GM23248 (cell line): ENCODE measurements around the gene PXDN. TPM values are rescaled to one million over a fixed set of nuclear protein-coding genes. Genes with fewer than 3 reads are reported as not detected.

Experiments
- DNase-seq: peaks from one replicate; pipeline ENCODE4 v3.0.0-alpha.2; 2015
- H2AFZ ChIP-seq: fragments of 200-600 bp; sonication (generic); 2 replicates; pipeline ENCODE4 v1.6.1; 2016; ENCODE audit warnings: antibody characterized with exemption
- H3F3A ChIP-seq: fragments of 200-600 bp; sonication (generic); 2 replicates; pipeline ENCODE4 v1.6.1; 2016; ENCODE audit warnings: mild to moderate bottlenecking, antibody characterized with exemption, mixed run types; ENCODE audit not compliant: insufficient read depth
- H3K27ac ChIP-seq: fragments of 200-600 bp; sonication (generic); 2 replicates; pipeline ENCODE4 v1.5.1; 2016; ENCODE audit warnings: mild to moderate bottlenecking
- H3K27me3 ChIP-seq: fragments of 200-600 bp; sonication (generic); replicated peaks from 2 replicates; pipeline ENCODE4 v1.6.1; 2016; ENCODE audit warnings: mild to moderate bottlenecking; ENCODE audit not compliant: insufficient read depth
- H3K36me3 ChIP-seq: fragments of 200-600 bp; sonication (generic); 2 replicates; pipeline ENCODE4 v1.6.1; 2016; ENCODE audit warnings: low read depth, mild to moderate bottlenecking
- H3K4me1 ChIP-seq: fragments of 200-600 bp; sonication (generic); 2 replicates; pipeline ENCODE4 v1.6.1; 2016; ENCODE audit warnings: mild to moderate bottlenecking; ENCODE audit not compliant: insufficient read depth
- H3K4me2 ChIP-seq: fragments of 200-600 bp; sonication (generic); one replicate; pipeline ENCODE4 v1.6.1; 2016; ENCODE audit warnings: mild to moderate bottlenecking; ENCODE audit not compliant: unreplicated experiment
- H3K4me3 ChIP-seq: fragments of 200-600 bp; sonication (generic); 2 replicates; pipeline ENCODE4 v1.5.1; 2016; ENCODE audit warnings: mild to moderate bottlenecking
- H3K79me2 ChIP-seq: fragments of 200-600 bp; sonication (generic); 2 replicates; pipeline ENCODE4 v1.6.1; 2016; ENCODE audit warnings: mild to moderate bottlenecking; ENCODE audit not compliant: insufficient read depth
- H3K9ac ChIP-seq: fragments of 200-600 bp; sonication (generic); 2 replicates; pipeline ENCODE4 v1.6.1; 2016; ENCODE audit warnings: mild to moderate bottlenecking
- H3K9me2 ChIP-seq: fragments of 200-600 bp; sonication (generic); 2 replicates; pipeline ENCODE4 v1.6.1; 2016; ENCODE audit warnings: mixed run types, mild to moderate bottlenecking, moderate library complexity; ENCODE audit not compliant: insufficient read depth
- H3K9me3 ChIP-seq: fragments of 200-600 bp; sonication (generic); one replicate; pipeline ENCODE4 v1.6.1; 2017; ENCODE audit warnings: low read depth
- H4K20me1 ChIP-seq: fragments of 200-600 bp; sonication (generic); 2 replicates; pipeline ENCODE4 v1.6.0; 2016; ENCODE audit not compliant: insufficient read depth
- EZH2 ChIP-seq: fragments of 200-600 bp; sonication (generic); IDR thresholded peaks from 2 replicates; pipeline ENCODE4 v1.6.1; 2018; ENCODE audit warnings: antibody characterized with exemption, mild to moderate bottlenecking; ENCODE audit not compliant: insufficient read depth, poor library complexity, severe bottlenecking
- EZH2phosphoT487 ChIP-seq: fragments of 200-600 bp; sonication (generic); IDR thresholded peaks from 2 replicates; pipeline ENCODE4 v1.6.1; 2018; ENCODE audit warnings: antibody characterized with exemption, moderate library complexity, mild to moderate bottlenecking, low read depth; ENCODE audit not compliant: insufficient read depth
- WGBS, 2 experiments: methylation state at CpG; one replicate each; pipeline ENCODE4 v1.1.6; 2015 to 2017; ENCODE audit warnings: low lambda C conversion rate in 2 of 2, low coverage in 1 of 2; ENCODE audit errors: missing lambda C conversion rate in 2 of 2; 5-methylcytosine and 5-hydroxymethylcytosine counted together
- in situ Hi-C: fragments of 300-500 bp; cut with MboI; formaldehyde crosslinking; loops from 2 replicates; pipeline ENCODE4 v1.15.0; 2020
- polyA plus RNA-seq: library from polyadenylated mRNA; unstranded; fragments of >200 nt; fragmentation: Nextera tagmentation; extraction: Ambion mirVana; gene quantifications from 2 replicates; pipeline ENCODE4 v1.2.1, GENCODE V29; 2016
- total RNA-seq: library from RNA; depleted of rRNA; stranded (reverse); fragments of >200 nt; shearing (Covaris generic); gene quantifications from 2 replicates; pipeline ENCODE4 v1.2.3, GENCODE V29; 2014

PXDN gene
- total and polyA plus RNA-seq, 2 experiments from 2014 or later, result 222 to 263 TPM

GRCh38 chr2:1595274-1595673 is 149.0 kb downstream of the PXDN start:
- H2AFZ ChIP-seq, result no peak overlapping the region
- in situ Hi-C loops, result no loop called here

GRCh38 chr2:1594373-1595171 is 149.7 kb downstream of the PXDN start:
- WGBS, 2 experiments, result 70 to 72% methylated on average over 25 to 29 of the region's 29 CpGs
- H3K9me3 ChIP-seq, result no peaks in the 10 kb centered on the region
- H3K36me3 ChIP-seq, result no peaks in the 10 kb centered on the region
- H3K4me1 ChIP-seq, result peaks cover 13% of the 10 kb centered on the region
- in situ Hi-C loops, result no loop called here
- H3K27ac ChIP-seq, result peak overlapping the region; percentile 34
- no peak overlapping the region for H3K4me3 ChIP-seq
- peaks cover 7% of the 10 kb centered on the region; the same call in 1 of the 2 replicates for H3K27me3 ChIP-seq
- peak overlapping the region; percentile 62 for H3K4me2 ChIP-seq
- no peaks in the 10 kb centered on the region for H4K20me1 ChIP-seq
- H2AFZ ChIP-seq, result no peak overlapping the region
- no peaks in the 10 kb centered on the region for H3K9me2 ChIP-seq
- H3F3A ChIP-seq, result peaks cover 11% of the 10 kb centered on the region
- no peak overlapping the region for H3K9ac ChIP-seq
- no peak for DNase-seq
- TF ChIP-seq EZH2phosphoT487 (no peak), EZH2 (no peak)
- H3K79me2 ChIP-seq, result no peaks in the 10 kb centered on the region

More at GRCh38 chr2:1595274-1595673, 149.0 kb downstream of the PXDN start:
- H3K27ac ChIP-seq, result no peak overlapping the region
- no peak overlapping the region for H3K4me2 ChIP-seq
- no peak for DNase-seq
- peaks cover 11% of the 10 kb centered on the region for H3F3A ChIP-seq
- H3K9me2 ChIP-seq, result no peaks in the 10 kb centered on the region
- no peak for TF ChIP-seq EZH2
- no peak for TF ChIP-seq EZH2phosphoT487
- H3K9me3 ChIP-seq, result no peaks in the 10 kb centered on the region
- WGBS, 2 experiments, result 94 to 98% methylated on average over 14 of the region's 14 CpGs
- H3K4me3 ChIP-seq, result no peak overlapping the region
- no peak overlapping the region for H3K9ac ChIP-seq
- peaks cover 13% of the 10 kb centered on the region for H3K4me1 ChIP-seq
- H3K79me2 ChIP-seq, result no peaks in the 10 kb centered on the region
- H3K36me3 ChIP-seq, result no peaks in the 10 kb centered on the region
- H4K20me1 ChIP-seq, result no peaks in the 10 kb centered on the region
- peaks cover 7% of the 10 kb centered on the region; the same call in 1 of the 2 replicates for H3K27me3 ChIP-seq

GRCh38 chr2:1594123-1594372 is 150.3 kb downstream of the PXDN start:
- in situ Hi-C loops, result no loop called here
- no peaks in the 10 kb centered on the region for H3K9me3 ChIP-seq
- DNase-seq, result no peak
- WGBS, 2 experiments, result 2 to 3% methylated on average over 6 of the region's 6 CpGs
- peaks cover 11% of the 10 kb centered on the region for H3F3A ChIP-seq
- 0 out of 2 replicates have a peak overlapping the region, but pooled peaks have one; percentile 47 for H2AFZ ChIP-seq
- no peaks in the 10 kb centered on the region for H3K79me2 ChIP-seq
- no peaks in the 10 kb centered on the region for H3K36me3 ChIP-seq
- peaks cover 7% of the 10 kb centered on the region; the same call in 1 of the 2 replicates for H3K27me3 ChIP-seq
- no peaks in the 10 kb centered on the region for H4K20me1 ChIP-seq
- peak overlapping the region; percentile 62 for H3K4me2 ChIP-seq
- TF ChIP-seq EZH2 (no peak), EZH2phosphoT487 (no peak)
- H3K9me2 ChIP-seq, result no peaks in the 10 kb centered on the region
- peak overlapping the region; percentile 11; the same call in 1 of the 2 replicates for H3K9ac ChIP-seq
- H3K27ac ChIP-seq, result peak overlapping the region; percentile 34
- no peak overlapping the region for H3K4me3 ChIP-seq
- H3K4me1 ChIP-seq, result peaks cover 13% of the 10 kb centered on the region

GRCh38 chr2:1593371-1594122 is 150.8 kb downstream of the PXDN start:
- WGBS, 2 experiments, result 8 to 11% methylated on average over 15 of the region's 15 CpGs
- H2AFZ ChIP-seq, result 0 out of 2 replicates have a peak overlapping the region, but pooled peaks have one; percentile 47
- peaks cover 11% of the 10 kb centered on the region for H3F3A ChIP-seq
- H3K27ac ChIP-seq, result peak overlapping the region; percentile 34
- peak overlapping the region; percentile 11; the same call in 1 of the 2 replicates for H3K9ac ChIP-seq
- H3K27me3 ChIP-seq, result peaks cover 3% of the 10 kb centered on the region; the same call in 1 of the 2 replicates
- H3K9me3 ChIP-seq, result no peaks in the 10 kb centered on the region
- no peaks in the 10 kb centered on the region for H3K79me2 ChIP-seq
- no peaks in the 10 kb centered on the region for H4K20me1 ChIP-seq
- H3K4me1 ChIP-seq, result peaks cover 13% of the 10 kb centered on the region
- no peaks in the 10 kb centered on the region for H3K9me2 ChIP-seq
- TF ChIP-seq EZH2, result no peak
- 0 out of 2 replicates have a peak, but pooled peaks have one; percentile 62 for TF ChIP-seq EZH2phosphoT487
- no peaks in the 10 kb centered on the region for H3K36me3 ChIP-seq
- in situ Hi-C loops, result no loop called here
- peak overlapping the region; percentile 62 for H3K4me2 ChIP-seq
- no peak overlapping the region; the same call in 1 of the 2 replicates for H3K4me3 ChIP-seq
- peak; percentile 93 for DNase-seq
